Fibroblast of skin of right biceps (primary cell): Measurements from ENCODE around the gene GLP1R.
"Not testable (repeated sequence)": the region's sequence is repeated elsewhere in the genome, so short reads cannot be mapped to it uniquely, and the experiment has no call there.

Experiments
- DNase-seq: peaks from one replicate; pipeline ENCODE4 v3.0.0-alpha.2; 2013

GLP1R gene

DNA sequence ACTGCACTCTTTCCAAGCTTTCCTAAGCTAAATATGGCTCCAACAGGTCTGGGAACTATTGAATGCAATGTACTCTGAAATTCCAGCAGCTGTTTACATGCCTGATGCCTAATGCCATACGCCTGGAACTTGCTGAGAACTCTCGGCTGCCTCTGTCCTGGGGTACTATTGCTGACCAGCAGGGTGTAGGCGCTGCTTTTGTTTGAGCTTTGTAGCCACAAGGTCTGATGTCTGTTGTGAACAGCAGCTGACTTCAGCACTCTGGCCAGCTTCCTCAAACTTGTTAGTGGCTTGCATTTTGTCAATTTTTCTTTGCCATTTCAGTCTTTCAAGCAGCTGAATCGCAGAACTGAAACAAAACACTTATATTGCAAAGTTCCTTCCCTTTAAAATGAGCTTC, 39.8 kb downstream of the GLP1R start:
- peak; percentile 32 for DNase-seq

DNA sequence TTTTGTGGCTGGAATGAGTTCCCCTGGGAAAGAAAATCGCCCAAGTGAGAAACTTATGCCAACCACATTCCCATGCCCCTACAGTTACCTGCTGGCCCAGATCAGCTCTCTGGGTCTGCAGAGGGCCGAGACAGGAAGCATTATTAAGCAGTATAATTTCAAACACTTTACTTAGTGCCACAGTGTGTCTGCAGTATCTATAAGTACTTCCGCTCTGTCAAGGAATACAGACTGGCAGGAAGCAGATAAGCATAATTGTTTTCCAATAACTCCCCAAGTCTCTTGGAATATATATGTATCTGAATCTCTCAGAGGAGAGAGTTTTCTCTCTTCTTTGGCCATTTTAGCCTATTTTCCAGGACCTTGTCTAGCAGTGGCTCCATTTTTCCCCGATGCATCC, 41.5 kb downstream of the GLP1R start:
- DNase-seq = no peak

DNA sequence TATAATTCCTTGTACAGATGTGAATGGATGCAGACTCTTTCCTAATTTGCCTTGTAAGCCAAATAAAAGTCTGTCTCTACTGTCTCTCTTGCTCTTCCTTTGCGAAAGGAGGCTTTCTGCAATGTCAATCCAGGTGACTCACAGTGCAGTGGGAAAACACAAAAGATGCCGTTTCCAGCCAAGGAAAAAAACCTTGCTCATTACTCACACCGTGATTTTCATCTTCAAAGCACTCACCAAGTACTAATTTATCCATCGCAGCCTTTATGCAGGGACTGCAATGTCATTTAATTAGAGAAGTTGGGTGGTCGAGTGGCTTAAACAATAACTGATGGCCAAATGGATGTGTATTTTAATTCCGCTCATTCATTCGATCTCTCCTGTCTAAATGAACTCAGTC, 42.6 kb downstream of the GLP1R start:
- no peak for DNase-seq

DNA sequence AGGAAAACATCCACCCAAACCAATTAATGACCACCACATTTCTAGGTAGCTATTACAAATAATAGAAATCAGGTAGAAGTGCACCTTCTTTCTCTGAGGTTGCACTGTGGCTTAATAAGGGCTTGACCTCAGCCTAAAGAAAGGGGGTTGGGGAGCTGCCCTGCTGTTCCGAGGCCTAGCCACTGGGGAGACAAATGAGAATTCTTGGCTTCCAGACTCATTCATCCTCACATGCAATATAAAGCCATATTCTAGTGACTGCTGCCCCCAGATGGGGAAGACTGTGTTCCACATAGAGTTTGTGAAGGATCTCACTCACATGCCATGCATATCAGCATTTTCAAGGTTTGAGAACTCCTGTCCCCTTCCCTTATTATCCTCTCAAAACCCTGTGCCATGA, 43.5 kb downstream of the GLP1R start:
- no peak for DNase-seq

DNA sequence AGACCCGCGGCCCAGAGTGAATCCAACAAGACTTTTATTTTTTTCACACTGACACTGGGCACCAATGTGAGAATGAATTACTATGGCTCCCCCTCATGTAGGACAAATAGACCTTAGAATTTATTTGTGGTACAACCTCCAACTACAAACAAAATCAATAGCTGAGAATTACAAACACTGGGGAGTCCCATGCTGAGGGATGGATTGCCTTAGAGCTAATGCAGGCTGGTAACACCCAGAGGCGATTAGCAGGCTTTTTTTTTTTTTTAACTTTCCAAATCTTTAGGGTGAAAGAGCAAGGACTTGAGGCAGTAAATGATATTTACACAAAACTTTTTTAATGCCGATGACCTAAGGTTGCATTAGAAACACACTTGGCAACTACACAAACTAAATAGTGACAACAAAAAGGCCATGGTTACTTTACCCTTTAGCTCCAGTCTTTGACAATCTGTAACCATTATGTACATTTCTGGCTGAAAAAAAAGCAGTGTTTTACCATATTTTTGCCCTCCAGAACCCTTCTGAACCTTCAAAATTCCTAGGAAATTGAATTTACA, 44.6 kb downstream of the GLP1R start:
- no peak for DNase-seq

DNA sequence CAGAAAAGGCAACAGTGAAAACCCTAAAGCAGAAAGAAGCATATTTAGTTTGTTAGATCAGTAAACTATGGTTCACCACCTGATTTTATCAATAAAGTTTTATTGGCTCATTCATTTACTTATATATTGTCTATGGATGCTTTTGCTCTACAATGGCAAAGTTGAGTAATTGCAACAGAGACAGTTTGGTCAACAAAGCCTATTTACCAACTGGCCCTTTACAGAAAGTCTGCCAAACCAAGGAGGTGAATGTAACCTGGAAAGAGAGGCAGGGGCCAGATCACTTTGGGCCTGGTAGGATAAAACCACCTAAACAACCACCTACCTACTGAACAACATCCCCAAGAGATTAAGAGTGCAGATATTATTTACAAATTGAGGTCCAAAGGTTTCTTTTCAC, 47.0 kb downstream of the GLP1R start:
- DNase-seq = no peak

DNA sequence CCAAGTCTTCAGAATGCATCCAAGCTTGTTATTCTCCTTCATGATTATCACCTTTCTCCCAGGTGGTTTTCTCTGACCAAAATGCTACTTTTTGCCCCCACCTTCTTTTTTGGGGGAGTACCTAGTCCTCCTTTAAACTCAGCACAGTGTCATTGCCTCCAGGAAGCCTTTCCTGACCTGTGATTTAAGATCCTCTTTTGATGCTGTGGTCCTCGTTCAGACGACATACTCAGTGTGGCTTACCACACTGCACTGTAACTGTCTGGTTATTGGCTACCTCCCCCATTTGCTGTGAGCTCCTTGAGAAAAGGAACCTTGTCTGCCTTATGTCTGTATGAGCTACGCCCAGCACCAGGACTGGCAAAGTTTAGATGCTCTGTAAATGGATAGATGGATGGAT, 51.8 kb downstream of the GLP1R start:
- DNase-seq = no peak

DNA sequence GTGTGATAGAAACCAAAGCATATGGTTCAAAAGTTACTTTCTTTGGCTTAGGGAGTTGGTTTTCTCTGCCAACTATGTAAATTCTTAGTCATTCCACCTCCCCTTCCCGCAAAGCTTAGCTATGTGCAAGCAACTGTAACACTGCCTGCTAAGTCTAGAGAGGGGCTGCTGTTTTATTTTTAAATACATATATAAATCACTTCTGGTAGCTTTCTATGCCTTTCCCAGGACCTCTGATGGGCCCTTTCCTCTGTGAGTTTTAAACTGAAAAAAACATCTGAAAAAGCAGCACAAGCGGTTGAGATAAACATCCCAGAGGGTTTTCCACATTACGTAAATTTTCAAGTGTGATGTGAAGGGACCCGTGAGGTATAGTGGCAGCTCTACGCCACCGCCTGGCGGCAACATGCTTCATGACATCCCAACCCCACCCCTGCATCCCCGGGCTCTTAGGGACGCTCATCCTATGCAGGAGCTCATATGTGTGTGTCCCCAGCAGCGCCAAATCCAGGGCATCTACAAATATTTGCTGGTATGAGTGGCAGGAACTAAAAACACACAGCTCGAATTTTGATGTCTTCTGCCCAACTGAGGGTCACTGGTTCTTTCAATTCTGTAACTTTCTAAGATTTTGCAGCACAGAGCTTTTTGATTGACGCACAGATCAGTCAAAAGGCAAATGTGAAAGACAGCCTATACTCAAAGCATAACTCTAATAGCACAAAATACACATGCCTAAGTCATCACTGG, 53.7 kb downstream of the GLP1R start:
- peak; percentile 66 for DNase-seq

DNA sequence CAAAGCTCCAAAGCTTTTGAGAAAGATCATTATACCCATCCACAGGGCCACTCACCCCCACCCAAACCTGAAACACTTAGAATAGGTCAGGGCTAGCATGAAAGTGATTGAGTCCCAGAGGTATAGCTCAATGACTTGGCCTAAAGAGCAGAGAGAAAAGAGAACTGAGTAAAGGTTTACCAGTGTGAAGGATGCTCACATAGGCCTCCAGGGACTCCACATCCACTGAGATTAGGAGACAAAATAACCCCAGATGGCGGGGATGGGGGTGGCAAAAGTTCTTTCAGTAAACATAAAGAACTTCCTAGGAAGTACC, 54.2 kb downstream of the GLP1R start:
- DNase-seq = no peak

DNA sequence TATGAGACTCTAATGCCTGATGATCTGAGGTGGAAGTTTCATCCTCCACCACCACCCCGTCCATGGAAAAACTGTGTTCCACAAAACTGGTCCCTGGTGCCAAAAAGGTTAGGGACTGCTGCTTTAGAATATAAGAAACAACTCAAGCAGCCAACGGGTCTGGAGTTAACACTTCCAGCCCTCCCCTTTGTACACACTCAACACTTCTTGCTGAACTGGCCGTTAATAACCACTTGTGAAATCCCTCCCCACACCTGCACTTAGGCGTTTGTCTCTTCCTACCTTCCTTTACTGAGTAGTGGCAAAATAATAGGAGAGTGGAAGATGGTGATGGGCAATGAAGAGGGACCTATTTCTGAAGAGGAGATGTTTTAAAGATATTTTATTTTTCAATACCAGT, 55.9 kb downstream of the GLP1R start:
- DNase-seq = no peak

DNA sequence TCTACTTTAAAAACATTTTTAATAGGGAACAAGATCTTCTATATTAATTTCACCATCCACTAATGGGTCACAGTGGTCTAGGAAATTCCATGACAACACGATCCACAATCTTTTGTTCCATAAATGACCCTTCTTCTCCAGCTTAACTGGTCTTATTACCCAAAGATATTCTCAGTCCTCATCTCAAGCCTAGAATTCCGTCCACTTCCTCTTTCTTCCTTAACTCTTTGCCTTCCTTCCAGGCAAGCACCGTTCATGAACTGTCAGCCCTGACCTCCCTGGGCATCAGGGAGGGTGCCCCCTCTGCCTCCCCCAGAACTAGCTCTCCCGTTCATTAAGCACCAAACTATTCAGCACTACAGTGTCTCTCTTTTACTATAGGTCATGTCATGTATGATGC, 58.5 kb downstream of the GLP1R start:
- DNase-seq = no peak

DNA sequence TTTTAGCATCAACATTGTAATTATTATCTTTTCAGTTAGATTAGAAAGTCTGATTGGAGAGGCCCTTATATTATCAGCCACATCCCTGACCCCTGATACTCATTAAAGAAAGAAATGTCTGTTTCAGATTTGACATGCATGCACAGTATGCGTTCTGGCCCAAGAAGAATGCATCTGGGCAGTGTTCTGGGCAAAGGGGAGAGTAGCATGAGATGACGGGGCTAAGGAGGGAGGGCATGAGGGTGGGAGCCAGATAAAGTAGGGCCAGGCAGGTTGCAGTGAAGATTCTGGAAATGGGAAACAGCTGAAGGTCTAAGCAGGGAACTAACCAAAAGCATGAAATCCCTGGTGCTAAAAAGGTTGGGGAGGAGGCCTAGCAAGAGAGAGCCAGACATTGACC, 59.1 kb downstream of the GLP1R start:
- DNase-seq = no peak

DNA sequence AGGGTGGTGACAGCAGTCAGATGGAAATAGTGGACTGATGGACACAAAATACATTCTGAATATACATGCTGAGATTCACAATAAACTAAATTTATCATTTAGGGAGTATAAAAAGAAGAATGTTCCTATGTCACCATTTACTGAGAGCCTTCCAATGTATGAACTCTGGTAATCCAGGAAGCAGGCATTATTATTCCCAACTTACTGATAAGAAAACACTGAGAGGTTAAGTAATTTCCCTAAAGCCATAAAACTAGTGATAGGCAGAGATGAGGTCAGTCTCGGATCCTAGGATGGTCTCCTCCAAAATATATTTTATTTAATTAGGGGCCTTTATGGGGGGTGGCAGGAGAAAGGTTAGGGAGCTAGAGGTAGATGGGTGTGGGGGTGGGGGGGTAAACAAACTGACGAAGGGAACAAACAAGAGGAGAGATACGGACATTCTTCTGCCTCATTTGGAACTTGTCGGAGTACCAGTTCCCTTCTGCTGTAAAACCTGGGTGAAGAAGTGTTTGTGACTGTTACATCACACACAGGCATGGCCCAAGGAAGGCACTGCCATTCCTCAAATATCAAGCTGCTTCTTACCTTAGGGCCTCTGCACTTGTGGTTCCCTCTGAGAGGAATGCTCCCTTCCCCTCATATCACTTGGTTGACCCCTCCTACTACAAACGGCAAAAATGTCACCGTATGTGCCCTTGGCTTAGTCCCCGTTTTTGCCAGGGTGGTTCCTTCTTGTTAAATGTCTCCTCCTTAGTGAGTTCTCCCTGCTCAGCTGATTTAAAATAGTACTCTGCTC, 59.7 kb downstream of the GLP1R start:
- DNase-seq = no peak

DNA sequence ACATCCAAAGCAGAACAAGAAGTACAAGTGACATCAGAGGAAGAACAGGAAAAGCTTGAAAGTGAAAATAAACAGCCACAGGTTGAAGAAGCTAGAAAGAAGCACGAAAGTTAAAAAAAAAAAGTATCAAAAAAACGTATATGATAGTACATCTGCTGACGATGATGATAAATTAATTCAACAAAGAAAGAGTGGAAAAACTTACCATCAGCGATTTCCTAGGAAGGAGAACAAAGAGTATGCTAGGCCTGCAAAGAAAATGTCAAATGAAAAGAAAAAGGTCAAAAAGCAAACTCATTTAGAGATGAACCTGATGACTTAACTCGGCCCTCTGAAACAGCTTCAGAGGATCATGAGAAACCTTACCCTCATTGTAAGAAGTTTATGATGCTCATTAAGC, 62.7 kb downstream of the GLP1R start:
- no peak for DNase-seq

DNA sequence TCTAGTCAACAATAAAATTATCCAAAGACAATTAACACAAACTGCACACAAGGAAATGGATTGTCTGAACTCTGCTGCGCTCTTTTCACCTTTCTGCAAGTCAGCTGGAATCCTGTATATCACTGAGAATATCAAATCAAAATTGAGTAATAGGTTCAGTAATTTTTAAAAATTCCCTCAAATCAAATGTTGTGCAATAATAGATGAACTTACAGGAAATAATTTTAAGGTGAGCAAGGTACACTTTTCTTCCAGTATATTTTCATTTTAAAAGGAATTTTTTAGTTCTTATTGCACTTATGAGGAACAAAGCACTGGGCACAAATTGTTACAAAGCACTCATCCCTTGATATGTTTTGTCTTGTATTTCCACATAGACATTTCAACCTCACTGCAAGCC, 65.2 kb downstream of the GLP1R start:
- DNase-seq = no peak

DNA sequence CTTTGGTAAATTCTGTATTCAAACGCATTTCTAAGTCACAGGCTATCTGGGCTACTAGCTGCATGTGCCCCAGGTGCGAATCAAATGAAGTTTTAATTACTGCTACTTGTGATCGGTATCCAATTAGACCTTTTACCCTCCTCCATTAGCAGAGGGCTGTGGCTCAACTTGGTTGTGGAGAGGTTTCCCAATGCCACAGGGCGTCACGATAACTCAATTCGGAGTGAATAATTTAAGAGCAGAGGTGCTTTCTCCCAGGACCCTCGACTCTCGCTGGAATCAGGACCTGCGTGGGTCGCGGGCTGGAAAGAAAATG, 65.8 kb downstream of the GLP1R start:
- no peak for DNase-seq

DNA sequence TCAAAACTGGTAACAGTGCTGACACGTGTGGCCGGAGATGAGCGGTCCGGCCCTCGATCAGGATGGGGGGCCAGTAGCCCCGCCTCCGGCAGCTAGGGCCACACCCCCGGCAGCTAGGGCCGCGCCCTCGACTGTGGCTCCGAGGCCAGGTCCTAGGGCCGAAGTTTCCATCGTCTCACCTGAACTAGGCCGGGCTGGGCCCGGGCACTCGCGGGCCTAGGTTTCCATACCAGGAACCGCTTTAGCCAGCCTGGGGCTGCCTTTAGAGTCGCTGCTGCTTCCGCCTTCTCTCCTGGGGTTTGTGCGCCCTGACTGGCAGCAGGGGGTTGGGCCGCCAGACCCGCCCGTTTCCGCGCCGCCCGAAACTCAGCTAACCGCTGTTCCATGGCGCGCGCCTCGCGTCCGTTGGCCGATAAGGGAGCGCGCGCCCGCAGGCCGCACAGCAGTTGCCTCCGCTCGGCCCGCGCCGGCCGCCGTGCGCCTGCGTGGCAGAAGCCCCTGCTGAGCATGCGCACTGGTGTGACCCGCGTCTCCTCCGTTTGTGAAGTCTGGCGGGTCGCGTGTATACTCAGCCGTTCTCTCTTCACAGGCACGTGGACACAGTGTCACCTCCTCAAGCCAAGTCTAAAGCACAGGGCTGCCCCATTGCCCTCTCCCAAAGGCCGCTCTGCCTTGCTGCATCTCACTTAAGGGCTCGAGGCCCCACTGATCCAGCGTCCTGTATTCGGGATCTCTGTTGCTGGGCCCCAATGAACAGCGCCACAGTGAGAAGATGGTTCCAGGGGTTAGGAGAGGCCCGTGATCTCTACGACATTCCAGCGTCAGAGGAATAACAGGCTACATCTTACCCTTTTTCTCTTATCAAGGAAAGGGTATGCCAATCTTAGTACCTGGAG, 66.4 kb downstream of the GLP1R start, which contains the start of gene SAYSD1:
Gene SAYSD1 (minus strand): TSS at position 483 of the 896 bp plus-strand sequence. CDS start 97 bp downstream, at position 386.
- DNase-seq = peak; percentile 93

DNA sequence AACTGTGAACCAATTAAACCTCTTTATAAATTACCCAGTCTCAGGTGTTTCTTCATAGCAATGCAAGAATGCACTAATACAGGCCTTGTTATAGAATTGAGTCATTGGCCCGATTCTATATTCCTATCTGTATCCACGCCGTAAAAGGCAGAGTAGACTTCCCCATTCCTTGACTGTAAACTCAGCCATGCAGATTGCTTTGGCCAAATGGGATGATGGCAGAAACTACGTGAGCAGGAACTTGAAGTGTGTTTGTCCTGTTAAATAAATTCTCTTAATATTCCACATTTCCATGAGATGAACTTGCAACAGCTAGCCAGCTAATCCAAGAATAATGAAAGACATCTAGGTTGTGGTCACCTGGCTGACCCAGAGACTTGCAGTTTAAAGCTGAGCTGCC, 70.3 kb downstream of the GLP1R start:
- no peak for DNase-seq

DNA sequence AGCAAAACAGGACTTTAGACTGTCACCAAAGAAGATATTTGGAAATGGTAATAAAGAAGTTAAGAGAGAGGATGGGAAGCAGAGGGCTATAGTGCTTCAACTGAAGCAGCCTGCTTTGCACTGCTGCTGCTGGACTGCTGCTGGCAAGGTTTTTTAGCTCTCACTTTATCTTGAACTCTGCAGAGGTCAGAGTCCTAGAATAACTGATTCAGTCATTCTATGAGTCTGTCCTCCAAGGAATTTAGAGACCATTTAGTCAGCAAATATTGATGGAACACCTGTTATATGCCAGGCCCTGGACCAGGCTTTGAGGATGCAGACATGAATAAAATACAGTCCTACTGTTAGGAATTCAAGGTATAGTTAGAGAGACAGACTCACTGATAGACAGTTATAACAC, 75.5 kb downstream of the GLP1R start:
- DNase-seq = no peak

DNA sequence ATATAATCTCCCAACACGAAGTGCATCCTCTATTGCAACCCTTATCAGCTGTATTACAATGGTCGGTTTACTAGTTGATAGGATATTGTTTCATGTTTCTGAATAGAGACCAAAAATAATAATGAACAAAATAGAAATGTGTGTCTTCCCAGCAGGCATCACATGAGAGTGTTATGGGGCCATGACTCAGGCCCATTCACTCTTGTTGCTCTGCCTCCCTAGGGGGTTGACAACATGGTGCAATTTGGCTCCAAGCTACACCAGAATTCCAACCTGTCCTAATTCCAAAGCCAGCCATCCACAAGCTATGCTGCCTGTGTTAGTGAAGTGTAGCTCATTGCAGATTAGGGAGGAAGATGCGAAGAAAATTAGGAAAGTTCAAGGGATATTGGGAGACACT, 79.5 kb downstream of the GLP1R start:
- peak; percentile 15 for DNase-seq

DNA sequence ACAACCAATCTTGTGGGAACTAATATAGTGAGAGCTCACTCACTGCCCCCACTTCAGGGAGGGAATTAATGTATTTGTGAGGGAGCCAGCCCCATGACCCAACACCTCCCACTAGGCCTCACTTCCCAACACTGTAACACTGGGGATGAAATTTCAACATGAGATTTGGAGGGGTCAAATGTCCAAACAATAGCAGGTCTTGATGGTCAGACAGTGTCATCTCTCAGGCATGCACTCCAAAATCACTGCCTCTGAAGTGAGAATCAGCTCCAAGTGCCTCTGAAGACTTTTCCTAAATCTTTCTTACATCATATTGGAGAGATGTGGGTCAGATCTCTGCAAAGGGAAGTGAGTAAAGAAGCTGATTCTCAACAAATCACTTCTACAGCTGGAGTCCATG, 80.3 kb downstream of the GLP1R start:
- no peak for DNase-seq

DNA sequence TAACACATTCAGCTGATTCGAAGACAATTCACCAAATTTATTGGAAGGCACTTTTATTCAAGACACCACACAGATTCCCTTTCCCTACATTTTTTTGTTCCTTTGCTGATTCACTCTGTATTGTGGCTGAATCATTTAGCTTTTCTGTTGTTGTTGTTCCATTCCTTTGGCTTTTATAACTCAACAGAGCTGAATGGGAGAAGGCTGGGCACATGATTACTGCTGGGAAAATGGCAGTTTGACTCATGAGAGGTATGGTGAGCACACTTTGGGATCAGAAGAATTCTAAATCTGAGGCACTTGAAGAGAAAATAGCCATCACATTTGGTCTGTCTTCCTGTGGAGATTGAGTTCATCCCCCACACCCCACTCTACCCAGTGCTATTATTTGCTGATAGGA, 82.1 kb downstream of the GLP1R start:
- no peak for DNase-seq

DNA sequence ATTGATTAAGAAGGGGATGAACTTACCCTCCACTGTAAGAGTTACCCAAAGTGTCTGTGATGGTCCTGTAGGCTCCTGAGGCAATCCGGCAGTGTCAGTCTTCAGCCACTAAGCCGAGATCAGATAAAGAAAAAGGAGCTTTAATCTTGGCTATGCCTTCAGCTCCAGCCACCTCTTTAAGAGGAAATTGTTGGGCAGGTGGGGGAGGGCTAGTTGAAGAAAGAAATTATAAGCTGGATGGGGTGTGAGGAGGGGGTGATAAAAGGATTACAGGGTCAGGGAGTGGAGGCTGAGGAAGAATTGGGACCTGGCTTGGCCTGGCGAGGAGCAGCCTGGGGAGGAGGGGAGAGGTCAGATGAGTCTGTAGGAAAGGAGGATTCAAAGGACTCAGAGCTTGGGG, 86.2 kb downstream of the GLP1R start:
- not testable (repeated sequence) for DNase-seq
